IMR-90 (cell line): Measurements from ENCODE around the gene ITPKB. TPM values are rescaled to one million over a fixed set of nuclear protein-coding genes. Genes with fewer than 3 reads are reported as not detected.

ENCODE experiments used
- ATAC-seq: fragments of 200-7000 bp; cut with Tn5 transposase; 2 replicates; pipeline ENCODE4 v1.9.1; 2020; ENCODE audit warnings: low read depth, mild to moderate bottlenecking, moderate library complexity
- BruUV-seq: library from RNA; stranded (reverse); fragments of 400-500 nt; replicated peaks from 2 replicates; lab custom pipeline; 2021; lab: Mats Ljungman, UMichigan
- CTCF ChIA-PET: fragments of 300-600 bp; formaldehyde crosslinking; extraction: SDS; loops from one replicate; lab custom pipeline; 2021; ENCODE audit warnings: antibody characterized with exemption; lab: Yijun Ruan, JAX
- POLR2A ChIA-PET: fragments of 300-600 bp; sonication (Branson Sonifier 250); formaldehyde crosslinking; loops from one replicate; lab custom pipeline; 2022; ENCODE audit warnings: antibody characterized with exemption; ENCODE audit not compliant: unreplicated experiment; lab: Charles Lee
- DNase-seq: peaks from one replicate; pipeline ENCODE4 v3.0.0; 2013
- H2AFZ ChIP-seq: replicated peaks from 2 replicates; pipeline ENCODE3; 2013; ENCODE audit warnings: low read length, mild to moderate bottlenecking; ENCODE audit not compliant: poor library complexity
- H2AK5ac ChIP-seq: 2 replicates; pipeline ENCODE4 v1.6.1; 2013; ENCODE audit warnings: low read depth, low read length, inconsistent platforms
- H2AK9ac ChIP-seq: replicated peaks from 2 replicates; pipeline ENCODE3; 2013; ENCODE audit warnings: mild to moderate bottlenecking, low read depth, low read length, moderate library complexity; ENCODE audit not compliant: poor library complexity
- H2BK120ac ChIP-seq: 2 replicates; pipeline ENCODE4 v1.6.1; 2013; ENCODE audit warnings: low read depth, low read length, inconsistent platforms
- H2BK15ac ChIP-seq: 3 replicates; pipeline ENCODE4 v1.6.1; 2013; ENCODE audit warnings: low read depth, low read length, inconsistent platforms
- H2BK20ac ChIP-seq: 2 replicates; pipeline ENCODE4 v1.6.1; 2013; ENCODE audit warnings: low read depth, mild to moderate bottlenecking, inconsistent platforms, low read length, moderate library complexity
- H2BK5ac ChIP-seq: 2 replicates; pipeline ENCODE4 v1.6.1; 2013; ENCODE audit warnings: mild to moderate bottlenecking, low read depth, low read length, inconsistent platforms; ENCODE audit not compliant: poor library complexity, severe bottlenecking
- H3K14ac ChIP-seq: replicated peaks from 2 replicates; pipeline ENCODE4 v1.6.1; 2013; ENCODE audit warnings: low read depth, low read length, inconsistent platforms
- H3K18ac ChIP-seq: 2 replicates; pipeline ENCODE4 v1.6.1; 2013; ENCODE audit warnings: low read depth, low read length, control low read depth
- H3K23ac ChIP-seq: 2 replicates; pipeline ENCODE4 v1.6.1; 2013; ENCODE audit warnings: low read depth, low read length, inconsistent platforms
- H3K27ac ChIP-seq: 2 replicates; pipeline ENCODE4 v1.5.1; 2013; ENCODE audit warnings: mild to moderate bottlenecking, control low read depth, low read length; ENCODE audit not compliant: insufficient read depth
- H3K27me3 ChIP-seq: 2 replicates; pipeline ENCODE4 v1.6.1; 2013; ENCODE audit warnings: low read length; ENCODE audit not compliant: control insufficient read depth, insufficient read depth
- H3K36me3 ChIP-seq: 2 replicates; pipeline ENCODE4 v1.6.1; 2013; ENCODE audit warnings: low read length, mixed read lengths; ENCODE audit not compliant: control insufficient read depth, insufficient read depth
- H3K4ac ChIP-seq: 2 replicates; pipeline ENCODE4 v1.6.1; 2013; ENCODE audit warnings: low read depth, low read length, inconsistent platforms
- H3K4me1 ChIP-seq: 2 replicates; pipeline ENCODE4 v1.6.1; 2013; ENCODE audit warnings: low read length, mixed read lengths; ENCODE audit not compliant: control insufficient read depth, insufficient read depth
- H3K4me2 ChIP-seq: 2 replicates; pipeline ENCODE4 v1.6.1; 2013; ENCODE audit warnings: low read depth, mild to moderate bottlenecking, control low read depth, low read length, moderate library complexity
- H3K4me3 ChIP-seq: 2 replicates; pipeline ENCODE4 v1.5.1; 2013; ENCODE audit warnings: low read depth, mild to moderate bottlenecking, control low read depth, low read length, moderate library complexity; ENCODE audit not compliant: insufficient read depth
- H3K56ac ChIP-seq: 2 replicates; pipeline ENCODE4 v1.6.1; 2013; ENCODE audit warnings: low read length, inconsistent platforms; ENCODE audit not compliant: insufficient read depth; ENCODE audit errors: extremely low read depth
- H3K79me1 ChIP-seq, 2 experiments: 2 replicates each; pipeline ENCODE4 v1.6.1; 2013; ENCODE audit warnings: low read length in 2 of 2, inconsistent platforms in 1 of 2, low read depth in 1 of 2
- H3K9ac ChIP-seq: 2 replicates; pipeline ENCODE4 v1.6.1; 2013; ENCODE audit warnings: low read depth, low read length, control low read depth
- H3K9me1 ChIP-seq: 2 replicates; pipeline ENCODE4 v1.6.1; 2013; ENCODE audit warnings: low read length, inconsistent platforms; ENCODE audit not compliant: insufficient read depth
- H3K9me3 ChIP-seq: 2 replicates; pipeline ENCODE4 v1.6.1; 2013; ENCODE audit warnings: low read length; ENCODE audit not compliant: control insufficient read depth, insufficient read depth
- H4K20me1 ChIP-seq: 2 replicates; pipeline ENCODE4 v1.6.1; 2013; ENCODE audit warnings: low read length, inconsistent platforms; ENCODE audit not compliant: insufficient read depth
- H4K5ac ChIP-seq: 2 replicates; pipeline ENCODE4 v1.6.1; 2013; ENCODE audit warnings: mild to moderate bottlenecking, low read depth, low read length, control low read depth
- H4K8ac ChIP-seq, 2 experiments: 2 replicates each; pipeline ENCODE4 v1.6.1; 2013; ENCODE audit warnings: low read depth in 2 of 2, low read length in 2 of 2, control low read depth in 1 of 2, inconsistent platforms in 1 of 2
- H4K91ac ChIP-seq: 2 replicates; pipeline ENCODE4 v1.6.1; 2013; ENCODE audit warnings: low read depth, low read length, inconsistent platforms; ENCODE audit not compliant: insufficient read depth
- CEBPB ChIP-seq: IDR thresholded peaks from 2 replicates; pipeline ENCODE4 v1.6.1; 2012; ENCODE audit warnings: low read depth, low read length, improper control_type of control experiment
- CHD1 ChIP-seq: IDR thresholded peaks from 2 replicates; pipeline ENCODE4 v1.6.1; 2012; ENCODE audit warnings: low read depth, low read length, improper control_type of control experiment
- MAZ ChIP-seq: IDR thresholded peaks from 2 replicates; pipeline ENCODE4 v1.6.1; 2012; ENCODE audit warnings: low read depth, mild to moderate bottlenecking, low read length, improper control_type of control experiment, moderate library complexity, borderline replicate concordance
- MXI1 ChIP-seq: IDR thresholded peaks from 2 replicates; pipeline ENCODE4 v1.6.1; 2012; ENCODE audit warnings: low read depth, mild to moderate bottlenecking, low read length, moderate library complexity, borderline replicate concordance
- NFE2L2 ChIP-seq: fragments of 150-350 bp; IDR thresholded peaks from 2 replicates; pipeline ENCODE4 v1.6.1; 2016; ENCODE audit warnings: low read depth, mild to moderate bottlenecking, low read length
- RAD21 ChIP-seq: IDR thresholded peaks from 2 replicates; pipeline ENCODE4 v1.6.1; 2012; ENCODE audit warnings: low read length, improper control_type of control experiment
- SMC3 ChIP-seq: fragments of 150-350 bp; IDR thresholded peaks from 2 replicates; pipeline ENCODE4 v1.6.1; 2016; ENCODE audit warnings: low read depth, mild to moderate bottlenecking, antibody characterized with exemption, low read length, moderate library complexity
- USF2 ChIP-seq: fragments of 150-350 bp; IDR thresholded peaks from 2 replicates; pipeline ENCODE4 v1.6.1; 2017; ENCODE audit warnings: mild to moderate bottlenecking, antibody characterized with exemption, low read length, low read depth
- WGBS, 2 experiments: methylation state at CpG; one replicate each; pipeline versions ENCODE4 v1.1.5 to v1.1.7; 2013; ENCODE audit warnings: missing lambda C conversion rate in 2 of 2; ENCODE audit not compliant: insufficient read length in 1 of 2; ENCODE audit errors: extremely low coverage in 2 of 2; 5-methylcytosine and 5-hydroxymethylcytosine counted together
- dilution Hi-C: fragments of 300-500 bp; cut with HindIII; formaldehyde crosslinking; loops from one replicate; pipeline ENCODE4 v1.14.3; 2018; ENCODE audit warnings: low sequenced_read_pairs; ENCODE audit not compliant: unreplicated experiment
- in situ Hi-C: fragments of 300-500 bp; cut with MboI; formaldehyde crosslinking; loops from 3 replicates; pipeline ENCODE4 v1.14.3; 2019; ENCODE audit warnings: low sequenced_read_pairs, inconsistent platforms, mixed read lengths
- intact Hi-C: fragments of 100-400 bp; cut with micrococcal nuclease; formaldehyde crosslinking; loops from 2 replicates; pipeline ENCODE4 v1.10.0; 2022
- polyA plus RNA-seq, 3 experiments: library from polyadenylated mRNA; depleted of rRNA; stranded (reverse); fragments of >200 nt; gene quantifications; 2 replicates each; pipeline ENCODE4 v1.2.3, GENCODE V29; 2012; ENCODE audit warnings: low replicate concordance in 1 of 3
- total RNA-seq: library from RNA; depleted of rRNA; stranded (reverse); fragments of >200 nt; gene quantifications from 2 replicates; pipeline ENCODE4 v1.2.3, GENCODE V29; 2012

The ITPKB gene
- total and polyA plus RNA-seq, 2 of the 4 experiments (the other 2 are of a cell fraction): 0.72 to 1.4 TPM

GRCh38 chr1:226731257-226731893 lies 7.7 kb downstream of the ITPKB start:
- Histone ChIP-seq H3K79me1 (no peaks in the 10 kb centered on the region; a peak in 1 of 4 replicates), H2AK9ac (no peak overlapping the region), H3K56ac (no peak overlapping the region), H3K4ac (no peak overlapping the region), H4K5ac (no peak overlapping the region), H3K9ac (no peak overlapping the region), H3K4me3 (no peak overlapping the region), H3K9me1 (no peaks in the 10 kb centered on the region), H3K4me2 (no peak overlapping the region), H3K18ac (no peak overlapping the region), H3K23ac (no peak overlapping the region), H3K36me3 (peaks cover 7% of the 10 kb centered on the region; the same call in 1 of the 2 replicates), H2AK5ac (no peak overlapping the region), H3K9me3 (no peaks in the 10 kb centered on the region), H3K14ac (no peak overlapping the region), H2BK120ac (no peak overlapping the region), H4K8ac (no peak overlapping the region), H2BK20ac (no peak overlapping the region), H4K20me1 (no peaks in the 10 kb centered on the region; the same call in 1 of the 2 replicates), H2BK15ac (no peak overlapping the region), H4K91ac (no peak overlapping the region; the same call in 1 of the 2 replicates), H2BK5ac (no peak overlapping the region), H3K27ac (no peak overlapping the region), H2AFZ (no peak overlapping the region), H3K4me1 (peaks cover 2% of the 10 kb centered on the region; the same call in 1 of the 2 replicates), H3K27me3 (no peaks in the 10 kb centered on the region; the same call in 1 of the 2 replicates)
- POLR2A ChIA-PET: no interaction called here
- no peak for DNase-seq
- in situ Hi-C loops (loop anchor here (10.0 kb wide), 1 partner anchor 97 kb away; no protein-coding TSS in a partner anchor), intact Hi-C loops (no loop called here), dilution Hi-C loops (no loop called here)
- no TSS peak for BruUV-seq
- ATAC-seq: no peak
- CTCF ChIA-PET: no interaction called here
- no CpG with 5 or more reads among the region's 3 CpGs for WGBS, 2 experiments
- TF ChIP-seq CHD1 (no peak), MAZ (no peak), MXI1 (no peak), CEBPB (no peak), RAD21 (no peak), SMC3 (no peak), NFE2L2 (no peak), USF2 (no peak)
